HepG2 (cell line): Measurements from ENCODE around the gene MX2. TPM values are rescaled to one million over a fixed set of nuclear protein-coding genes. Genes with fewer than 3 reads are reported as not detected.

ENCODE experiments used
- CENPX ChIP-seq: sonication (generic); formaldehyde crosslinking; IDR thresholded peaks from 2 replicates; pipeline ENCODE4 v1.9.0; 2021; ENCODE audit warnings: mild to moderate bottlenecking, missing genetic modification reagents, moderate library complexity
- GATAD2A ChIP-seq: IDR thresholded peaks from 2 replicates; pipeline ENCODE4 v1.6.1; 2016
- GZF1 ChIP-seq: sonication (generic); formaldehyde crosslinking; IDR thresholded peaks from 2 replicates; pipeline ENCODE4 v1.5.1; 2020; ENCODE audit warnings: mild to moderate bottlenecking, missing genetic modification reagents
- NAIF1 ChIP-seq: sonication (generic); formaldehyde crosslinking; IDR thresholded peaks from 2 replicates; pipeline ENCODE4 v1.5.0; 2020; ENCODE audit warnings: mild to moderate bottlenecking, missing genetic modification reagents, borderline replicate concordance
- SRSF1 ChIP-seq: fragments of 200-400 bp; formaldehyde crosslinking; optimal IDR thresholded peaks from 2 replicates; pipeline ENCODE3; 2017; ENCODE audit warnings: mild to moderate bottlenecking, low read depth, low read length, moderate library complexity
- ZBTB20 ChIP-seq: sonication (generic); formaldehyde crosslinking; IDR thresholded peaks from 2 replicates; pipeline ENCODE4 v1.8.1; 2023; ENCODE audit warnings: missing genetic modification reagents, low read depth, mild to moderate bottlenecking, borderline replicate concordance
- ZKSCAN8 ChIP-seq: IDR thresholded peaks from 2 replicates; pipeline ENCODE4 v1.6.1; 2016; ENCODE audit warnings: borderline replicate concordance, missing genetic modification reagents, missing compliant biosample characterization
- ZMYM3 ChIP-seq: sonication (generic); formaldehyde crosslinking; IDR thresholded peaks from 2 replicates; pipeline ENCODE4 v1.5.1; 2020; ENCODE audit warnings: mild to moderate bottlenecking, missing genetic modification reagents
- ZNF83 ChIP-seq: sonication (generic); formaldehyde crosslinking; IDR thresholded peaks from 2 replicates; pipeline ENCODE4 v1.4.0; 2020; ENCODE audit warnings: missing genetic modification reagents, mild to moderate bottlenecking, borderline replicate concordance
- polyA plus RNA-seq, 8 experiments: library from polyadenylated mRNA; depleted of rRNA in 3 of 8; stranded (reverse) in 7 of 8; unstranded in 1 of 8; fragments of >200 nt; fragmentation: Illumina TruSeq in 4 of 8; extraction: Trizol in 4 of 8; gene quantifications; 2 replicates each; pipeline versions ENCODE4 v1.2.1 to v1.2.3, GENCODE V29; 2011 to 2016; ENCODE audit warnings: low read depth in 4 of 8, missing spikeins in 1 of 8, mixed read lengths in 1 of 8; ENCODE audit not compliant: insufficient read depth in 1 of 8
- total RNA-seq, 5 experiments: library from RNA; depleted of rRNA; stranded (reverse); fragments of >200 nt; fragmentation: Illumina TruSeq; extraction: Trizol; gene quantifications; 2 replicates each; pipeline ENCODE4 v1.2.3, GENCODE V29; 2016; ENCODE audit warnings: low read depth in 1 of 5
- TF ChIP-seq, protein P1 (sequence below): sonication (generic); formaldehyde crosslinking; IDR thresholded peaks from 2 replicates; pipeline ENCODE4 v1.8.1; 2023; ENCODE audit warnings: mild to moderate bottlenecking, missing genetic modification reagents
- TF ChIP-seq, protein P2 (sequence below): sonication (generic); formaldehyde crosslinking; IDR thresholded peaks from 2 replicates; pipeline ENCODE4 v1.5.1; 2020; ENCODE audit warnings: mild to moderate bottlenecking, missing genetic modification reagents
- TF ChIP-seq, protein P3 (sequence below): sonication (generic); formaldehyde crosslinking; IDR thresholded peaks from 2 replicates; pipeline ENCODE4 v1.8.0; 2022; ENCODE audit warnings: missing genetic modification reagents, mild to moderate bottlenecking, borderline replicate concordance
- TF ChIP-seq, protein P4 (sequence below): sonication (generic); formaldehyde crosslinking; IDR thresholded peaks from 2 replicates; pipeline ENCODE4 v1.5.0; 2020; ENCODE audit warnings: mild to moderate bottlenecking, missing genetic modification reagents, borderline replicate concordance

MX2 gene
- total and polyA plus RNA-seq, 2 of the 13 experiments (the other 11 are each of a cell fraction or from before 2014, with no cell fraction given), result 24.0 to 35.7 TPM

DNA sequence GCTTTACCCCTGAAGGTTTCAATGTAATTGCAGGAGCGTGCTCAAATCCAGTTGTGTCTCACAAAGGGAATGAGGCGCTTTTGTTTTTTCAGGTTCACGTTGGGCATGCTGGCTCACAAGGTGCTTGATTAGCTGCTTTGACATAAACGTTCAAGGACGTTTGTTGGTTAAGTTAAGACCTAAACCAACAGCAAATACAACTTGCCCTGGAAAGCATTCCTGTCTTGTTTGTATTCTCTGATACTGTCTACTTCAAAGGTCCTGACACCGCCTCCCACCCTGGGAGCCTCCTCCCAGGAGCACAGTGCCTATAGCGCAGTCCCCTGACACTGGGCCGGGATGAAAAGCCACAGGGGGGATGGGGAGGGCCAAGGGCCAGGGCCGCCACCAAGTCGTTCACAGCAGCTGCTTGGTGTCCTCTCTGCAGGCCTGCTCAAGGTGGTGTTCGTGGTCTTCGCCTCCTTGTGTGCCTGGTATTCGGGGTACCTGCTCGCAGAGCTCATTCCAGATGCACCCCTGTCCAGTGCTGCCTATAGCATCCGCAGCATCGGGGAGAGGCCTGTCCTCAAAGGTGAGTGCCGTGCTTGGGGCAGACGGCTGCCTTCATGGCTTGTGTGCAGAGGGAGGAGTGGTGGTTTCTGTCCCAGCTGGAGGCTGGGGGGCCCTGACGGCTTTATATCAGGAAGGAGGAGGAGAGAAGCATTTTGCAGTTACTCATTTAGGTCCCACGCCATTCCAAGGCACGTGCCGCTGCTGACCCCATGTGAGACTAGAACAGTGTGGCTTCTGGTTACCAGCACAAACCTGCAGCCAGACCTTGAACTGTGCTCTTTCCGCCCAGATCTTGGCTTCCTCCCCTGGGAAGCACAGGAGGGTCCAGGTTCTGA lies 39.1 kb upstream of the MX2 start (continued):
- 0 out of 2 replicates have a peak, but pooled peaks have one; percentile 40 for TF ChIP-seq ZKSCAN8 (CRISPR knock-in tag)
- TF ChIP-seq GATAD2A (CRISPR knock-in tag), result peak; percentile 82
- TF ChIP-seq SRSF1, result no peak
- TF ChIP-seq GZF1 (CRISPR knock-in tag), result no peak
- peak; percentile 42; the same call in 1 of the 2 replicates for TF ChIP-seq NAIF1 (CRISPR knock-in tag)
- TF ChIP-seq ZNF83 (CRISPR knock-in tag), result peak; percentile 34; the same call in 1 of the 2 replicates
- TF ChIP-seq, protein P1, sequence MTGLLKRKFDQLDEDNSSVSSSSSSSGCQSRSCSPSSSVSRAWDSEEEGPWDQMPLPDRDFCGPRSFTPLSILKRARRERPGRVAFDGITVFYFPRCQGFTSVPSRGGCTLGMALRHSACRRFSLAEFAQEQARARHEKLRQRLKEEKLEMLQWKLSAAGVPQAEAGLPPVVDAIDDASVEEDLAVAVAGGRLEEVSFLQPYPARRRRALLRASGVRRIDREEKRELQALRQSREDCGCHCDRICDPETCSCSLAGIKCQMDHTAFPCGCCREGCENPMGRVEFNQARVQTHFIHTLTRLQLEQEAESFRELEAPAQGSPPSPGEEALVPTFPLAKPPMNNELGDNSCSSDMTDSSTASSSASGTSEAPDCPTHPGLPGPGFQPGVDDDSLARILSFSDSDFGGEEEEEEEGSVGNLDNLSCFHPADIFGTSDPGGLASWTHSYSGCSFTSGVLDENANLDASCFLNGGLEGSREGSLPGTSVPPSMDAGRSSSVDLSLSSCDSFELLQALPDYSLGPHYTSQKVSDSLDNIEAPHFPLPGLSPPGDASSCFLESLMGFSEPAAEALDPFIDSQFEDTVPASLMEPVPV (CRISPR knock-in tag), result no peak
- TF ChIP-seq, protein P2, sequence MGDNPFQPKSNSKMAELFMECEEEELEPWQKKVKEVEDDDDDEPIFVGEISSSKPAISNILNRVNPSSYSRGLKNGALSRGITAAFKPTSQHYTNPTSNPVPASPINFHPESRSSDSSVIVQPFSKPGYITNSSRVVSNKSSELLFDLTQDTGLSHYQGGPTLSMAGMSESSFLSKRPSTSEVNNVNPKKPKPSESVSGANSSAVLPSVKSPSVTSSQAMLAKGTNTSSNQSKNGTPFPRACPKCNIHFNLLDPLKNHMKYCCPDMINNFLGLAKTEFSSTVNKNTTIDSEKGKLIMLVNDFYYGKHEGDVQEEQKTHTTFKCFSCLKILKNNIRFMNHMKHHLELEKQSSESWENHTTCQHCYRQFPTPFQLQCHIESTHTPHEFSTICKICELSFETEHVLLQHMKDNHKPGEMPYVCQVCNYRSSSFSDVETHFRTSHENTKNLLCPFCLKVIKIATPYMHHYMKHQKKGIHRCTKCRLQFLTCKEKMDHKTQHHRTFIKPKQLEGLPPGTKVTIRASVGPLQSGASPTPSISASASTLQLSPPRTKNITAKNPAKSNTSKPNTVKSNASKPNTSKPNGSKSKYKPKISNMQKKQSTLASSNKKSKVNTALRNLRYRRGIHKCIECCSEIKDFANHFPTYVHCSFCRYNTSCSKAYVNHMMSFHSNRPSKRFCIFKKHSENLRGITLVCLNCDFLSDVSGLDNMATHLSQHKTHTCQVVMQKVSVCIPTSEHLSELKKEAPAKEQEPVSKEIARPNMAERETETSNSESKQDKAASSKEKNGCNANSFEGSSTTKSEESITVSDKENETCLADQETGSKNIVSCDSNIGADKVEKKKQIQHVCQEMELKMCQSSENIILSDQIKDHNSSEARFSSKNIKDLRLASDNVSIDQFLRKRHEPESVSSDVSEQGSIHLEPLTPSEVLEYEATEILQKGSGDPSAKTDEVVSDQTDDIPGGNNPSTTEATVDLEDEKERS (CRISPR knock-in tag), result peak; percentile 81
- TF ChIP-seq, protein P3, sequence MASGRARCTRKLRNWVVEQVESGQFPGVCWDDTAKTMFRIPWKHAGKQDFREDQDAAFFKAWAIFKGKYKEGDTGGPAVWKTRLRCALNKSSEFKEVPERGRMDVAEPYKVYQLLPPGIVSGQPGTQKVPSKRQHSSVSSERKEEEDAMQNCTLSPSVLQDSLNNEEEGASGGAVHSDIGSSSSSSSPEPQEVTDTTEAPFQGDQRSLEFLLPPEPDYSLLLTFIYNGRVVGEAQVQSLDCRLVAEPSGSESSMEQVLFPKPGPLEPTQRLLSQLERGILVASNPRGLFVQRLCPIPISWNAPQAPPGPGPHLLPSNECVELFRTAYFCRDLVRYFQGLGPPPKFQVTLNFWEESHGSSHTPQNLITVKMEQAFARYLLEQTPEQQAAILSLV (CRISPR knock-in tag), result no peak
- TF ChIP-seq ZBTB20 (CRISPR knock-in tag), result peak; percentile 87
- TF ChIP-seq ZMYM3 (CRISPR knock-in tag), result peak; percentile 67; the same call in 1 of the 2 replicates
- TF ChIP-seq, protein P4, sequence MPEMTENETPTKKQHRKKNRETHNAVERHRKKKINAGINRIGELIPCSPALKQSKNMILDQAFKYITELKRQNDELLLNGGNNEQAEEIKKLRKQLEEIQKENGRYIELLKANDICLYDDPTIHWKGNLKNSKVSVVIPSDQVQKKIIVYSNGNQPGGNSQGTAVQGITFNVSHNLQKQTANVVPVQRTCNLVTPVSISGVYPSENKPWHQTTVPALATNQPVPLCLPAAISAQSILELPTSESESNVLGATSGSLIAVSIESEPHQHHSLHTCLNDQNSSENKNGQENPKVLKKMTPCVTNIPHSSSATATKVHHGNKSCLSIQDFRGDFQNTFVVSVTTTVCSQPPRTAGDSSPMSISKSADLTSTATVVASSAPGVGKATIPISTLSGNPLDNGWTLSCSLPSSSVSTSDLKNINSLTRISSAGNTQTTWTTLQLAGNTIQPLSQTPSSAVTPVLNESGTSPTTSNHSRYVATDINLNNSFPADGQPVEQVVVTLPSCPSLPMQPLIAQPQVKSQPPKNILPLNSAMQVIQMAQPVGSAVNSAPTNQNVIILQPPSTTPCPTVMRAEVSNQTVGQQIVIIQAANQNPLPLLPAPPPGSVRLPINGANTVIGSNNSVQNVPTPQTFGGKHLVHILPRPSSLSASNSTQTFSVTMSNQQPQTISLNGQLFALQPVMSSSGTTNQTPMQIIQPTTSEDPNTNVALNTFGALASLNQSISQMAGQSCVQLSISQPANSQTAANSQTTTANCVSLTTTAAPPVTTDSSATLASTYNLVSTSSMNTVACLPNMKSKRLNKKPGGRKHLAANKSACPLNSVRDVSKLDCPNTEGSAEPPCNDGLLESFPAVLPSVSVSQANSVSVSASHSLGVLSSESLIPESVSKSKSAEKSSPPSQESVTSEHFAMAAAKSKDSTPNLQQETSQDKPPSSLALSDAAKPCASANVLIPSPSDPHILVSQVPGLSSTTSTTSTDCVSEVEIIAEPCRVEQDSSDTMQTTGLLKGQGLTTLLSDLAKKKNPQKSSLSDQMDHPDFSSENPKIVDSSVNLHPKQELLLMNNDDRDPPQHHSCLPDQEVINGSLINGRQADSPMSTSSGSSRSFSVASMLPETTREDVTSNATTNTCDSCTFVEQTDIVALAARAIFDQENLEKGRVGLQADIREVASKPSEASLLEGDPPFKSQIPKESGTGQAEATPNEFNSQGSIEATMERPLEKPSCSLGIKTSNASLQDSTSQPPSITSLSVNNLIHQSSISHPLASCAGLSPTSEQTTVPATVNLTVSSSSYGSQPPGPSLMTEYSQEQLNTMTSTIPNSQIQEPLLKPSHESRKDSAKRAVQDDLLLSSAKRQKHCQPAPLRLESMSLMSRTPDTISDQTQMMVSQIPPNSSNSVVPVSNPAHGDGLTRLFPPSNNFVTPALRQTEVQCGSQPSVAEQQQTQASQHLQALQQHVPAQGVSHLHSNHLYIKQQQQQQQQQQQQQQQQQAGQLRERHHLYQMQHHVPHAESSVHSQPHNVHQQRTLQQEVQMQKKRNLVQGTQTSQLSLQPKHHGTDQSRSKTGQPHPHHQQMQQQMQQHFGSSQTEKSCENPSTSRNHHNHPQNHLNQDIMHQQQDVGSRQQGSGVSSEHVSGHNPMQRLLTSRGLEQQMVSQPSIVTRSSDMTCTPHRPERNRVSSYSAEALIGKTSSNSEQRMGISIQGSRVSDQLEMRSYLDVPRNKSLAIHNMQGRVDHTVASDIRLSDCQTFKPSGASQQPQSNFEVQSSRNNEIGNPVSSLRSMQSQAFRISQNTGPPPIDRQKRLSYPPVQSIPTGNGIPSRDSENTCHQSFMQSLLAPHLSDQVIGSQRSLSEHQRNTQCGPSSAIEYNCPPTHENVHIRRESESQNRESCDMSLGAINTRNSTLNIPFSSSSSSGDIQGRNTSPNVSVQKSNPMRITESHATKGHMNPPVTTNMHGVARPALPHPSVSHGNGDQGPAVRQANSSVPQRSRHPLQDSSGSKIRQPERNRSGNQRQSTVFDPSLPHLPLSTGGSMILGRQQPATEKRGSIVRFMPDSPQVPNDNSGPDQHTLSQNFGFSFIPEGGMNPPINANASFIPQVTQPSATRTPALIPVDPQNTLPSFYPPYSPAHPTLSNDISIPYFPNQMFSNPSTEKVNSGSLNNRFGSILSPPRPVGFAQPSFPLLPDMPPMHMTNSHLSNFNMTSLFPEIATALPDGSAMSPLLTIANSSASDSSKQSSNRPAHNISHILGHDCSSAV (CRISPR knock-in tag), result 0 out of 2 replicates have a peak, but pooled peaks have one; percentile 59
- TF ChIP-seq CENPX, result no peak
